GM12878 (cell line): Measurements from ENCODE around the gene MACROD2. TPM values are rescaled to one million over a fixed set of nuclear protein-coding genes. Genes with fewer than 3 reads are reported as not detected.

Experiments used
- ATAC-seq: fragments of 200-7000 bp; cut with Tn5 transposase; 3 replicates; pipeline ENCODE4 v1.9.1; 2020; ENCODE audit warnings: mild to moderate bottlenecking, moderate library complexity
- BruUV-seq: library from RNA; stranded (reverse); fragments of 400-500 nt; replicated peaks from 2 replicates; lab custom pipeline; 2021; lab: Mats Ljungman, UMichigan
- CTCF ChIA-PET: fragments of 300-600 bp; sonication (Branson Sonifier 250); formaldehyde crosslinking; extraction: SDS; loops from one replicate; lab custom pipeline; 2021; ENCODE audit warnings: inconsistent platforms; lab: Yijun Ruan, JAX
- POLR2A ChIA-PET: fragments of 350-600 bp; formaldehyde crosslinking; extraction: SDS; loops from one replicate; lab custom pipeline; 2021; ENCODE audit warnings: inconsistent platforms; lab: Charles Lee
- RAD21 ChIA-PET: fragments of 300-600 bp; sonication (Branson Sonifier 250); formaldehyde crosslinking; loops from one replicate; lab custom pipeline; 2023; ENCODE audit warnings: antibody characterized with exemption; ENCODE audit not compliant: unreplicated experiment; lab: Charles Lee
- SMC1A ChIA-PET: fragments of 300-600 bp; sonication (Branson Sonifier 250); formaldehyde crosslinking; loops from one replicate; lab custom pipeline; 2023; ENCODE audit not compliant: unreplicated experiment, uncharacterized antibody; lab: Charles Lee
- DNase-seq: peaks from one replicate; pipeline ENCODE4 v3.0.0-alpha.2; 2011; ENCODE audit warnings: low read depth, low spot score
- FAIRE-seq: peaks from 3 replicates; lab custom pipeline; 2011; peaks lifted over from hg19 to GRCh38; lab: Jason Lieb, UNC
- H2AFZ ChIP-seq: 2 replicates; pipeline ENCODE4 v1.6.0; 2011; ENCODE audit warnings: low read depth, low read length, control low read depth; ENCODE audit not compliant: control insufficient read depth
- H3K27ac ChIP-seq: 2 replicates; pipeline ENCODE4 v1.5.1; 2011; ENCODE audit warnings: control low read depth; ENCODE audit not compliant: control insufficient read depth, insufficient read depth
- H3K27me3 ChIP-seq, 2 experiments: replicated peaks in 1 of 2; 2 replicates each; pipeline versions ENCODE4 v1.6.0 to v1.6.1; 2011; ENCODE audit warnings: low read length in 1 of 2; ENCODE audit not compliant: control insufficient read depth in 2 of 2, insufficient read depth in 2 of 2
- H3K36me3 ChIP-seq, 2 experiments: 2 replicates each; pipeline ENCODE4 v1.5.1; 2011; ENCODE audit warnings: low read length in 1 of 2; ENCODE audit not compliant: control insufficient read depth in 2 of 2, insufficient read depth in 2 of 2
- H3K4me1 ChIP-seq: 2 replicates; pipeline ENCODE4 v1.6.1; 2011; ENCODE audit warnings: mild to moderate bottlenecking, low read length, moderate library complexity, mixed read lengths; ENCODE audit not compliant: control insufficient read depth, insufficient read depth
- H3K4me2 ChIP-seq: 2 replicates; pipeline ENCODE4 v1.6.0; 2011; ENCODE audit warnings: control low read depth; ENCODE audit not compliant: control insufficient read depth, insufficient read depth
- H3K4me3 ChIP-seq: fragments of 200-600 bp; sonication (generic); 2 replicates; pipeline ENCODE4 v1.5.1; 2016
- H3K79me2 ChIP-seq: 2 replicates; pipeline ENCODE4 v1.6.0; 2011; ENCODE audit warnings: low read length; ENCODE audit not compliant: control insufficient read depth, insufficient read depth
- H3K9ac ChIP-seq: 2 replicates; pipeline ENCODE4 v1.8.0; 2011; ENCODE audit warnings: low read length, control low read depth, mixed read lengths; ENCODE audit not compliant: control insufficient read depth, insufficient read depth
- H3K9me3 ChIP-seq: replicated peaks from 3 replicates; pipeline ENCODE4 v1.5.1; 2011; ENCODE audit warnings: mild to moderate bottlenecking, low read length; ENCODE audit not compliant: control insufficient read depth, insufficient read depth
- H4K20me1 ChIP-seq: 2 replicates; pipeline ENCODE4 v1.6.0; 2011; ENCODE audit not compliant: control insufficient read depth, insufficient read depth
- BHLHE40 ChIP-seq, 2 experiments: fragments of 450-650 bp in 1 of 2; IDR thresholded peaks; 2 replicates each; pipeline ENCODE4 v1.6.1; 2011 to 2017; ENCODE audit warnings: low read depth in 2 of 2, borderline replicate concordance in 1 of 2, improper control_type of control experiment in 1 of 2, low read length in 1 of 2, mild to moderate bottlenecking in 1 of 2
- CREM ChIP-seq: IDR thresholded peaks from 2 replicates; pipeline ENCODE4 v1.6.1; 2014; ENCODE audit warnings: antibody characterized with exemption, low read depth
- IKZF1 ChIP-seq: fragments of 450-650 bp; conservative IDR thresholded peaks from 2 replicates; pipeline ENCODE4 v1.6.1; 2017; ENCODE audit warnings: antibody characterized with exemption, mild to moderate bottlenecking
- MEF2B ChIP-seq: fragments of 450-650 bp; IDR thresholded peaks from 2 replicates; pipeline ENCODE4 v1.6.1; 2018; ENCODE audit warnings: mild to moderate bottlenecking, moderate library complexity; ENCODE audit not compliant: partially characterized antibody, poor library complexity, severe bottlenecking
- MXI1 ChIP-seq: fragments of 150-350 bp; IDR thresholded peaks from 2 replicates; pipeline ENCODE4 v1.6.1; 2011; ENCODE audit warnings: low read depth, mild to moderate bottlenecking, inconsistent platforms, low read length, improper control_type of control experiment
- NFXL1 ChIP-seq: fragments of 450-650 bp; IDR thresholded peaks from 2 replicates; pipeline ENCODE4 v1.6.1; 2017; ENCODE audit warnings: antibody characterized with exemption, mild to moderate bottlenecking, borderline replicate concordance
- PML ChIP-seq: IDR thresholded peaks from 2 replicates; pipeline ENCODE4 v1.6.1; 2012; ENCODE audit warnings: low read length, inconsistent platforms
- ZNF217 ChIP-seq: fragments of 450-650 bp; IDR thresholded peaks from 2 replicates; pipeline ENCODE4 v1.6.1; 2017; ENCODE audit warnings: antibody characterized with exemption, mild to moderate bottlenecking
- ZNF687 ChIP-seq: fragments of 450-650 bp; IDR thresholded peaks from 2 replicates; pipeline ENCODE4 v1.6.1; 2017; ENCODE audit warnings: mild to moderate bottlenecking, moderate library complexity
- WGBS: methylation state at CpG from one replicate; pipeline ENCODE4 v1.1.6; 2016; ENCODE audit warnings: low lambda C conversion rate; ENCODE audit not compliant: insufficient replicate concordance, insufficient coverage; ENCODE audit errors: missing lambda C conversion rate; 5-methylcytosine and 5-hydroxymethylcytosine counted together
- in situ Hi-C: fragments of 300-500 bp; cut with MboI; formaldehyde crosslinking; loops from 9 replicates; pipeline ENCODE4 v1.14.3; 2018; ENCODE audit warnings: mixed read lengths
- intact Hi-C: fragments of 100-400 bp; cut with micrococcal nuclease; formaldehyde crosslinking; loops from one replicate; pipeline ENCODE4 v1.14.2; 2022; ENCODE audit not compliant: unreplicated experiment
- polyA plus RNA-seq, 11 experiments: library from polyadenylated mRNA; depleted of rRNA in 4 of 11; unstranded in 6 of 11; stranded (reverse) in 5 of 11; fragments of >200 nt; fragmentation: Nextera tagmentation in 4 of 11; fragmentation: Illumina TruSeq in 1 of 11; extraction: Ambion mirVana in 4 of 11; extraction: Trizol in 1 of 11; gene quantifications; 1 replicate in 1 of 11; 2 replicates in 10 of 11; pipeline versions ENCODE4 v1.2.1 to v1.2.3, GENCODE V29; 2011 to 2016; ENCODE audit warnings: inconsistent platforms in 2 of 11, missing spikeins in 2 of 11, low read depth in 1 of 11
- total RNA-seq, 4 experiments: library from RNA; depleted of rRNA in 3 of 4; stranded (reverse); fragments of >200 nt in 3 of 4; fragmentation: Illumina TruSeq in 1 of 4; extraction: Trizol in 1 of 4; gene quantifications; 2 replicates each; pipeline versions ENCODE4 v1.2.1 to v1.2.3, GENCODE V29; 2013 to 2021
- TF ChIP-seq, protein P1 (sequence below): fragments of 450-650 bp; IDR thresholded peaks from 2 replicates; pipeline ENCODE4 v1.6.1; 2017; ENCODE audit warnings: borderline replicate concordance
- TF ChIP-seq, protein P2 (sequence below): IDR thresholded peaks from 2 replicates; pipeline ENCODE4 v1.6.1; 2012; ENCODE audit warnings: low read depth, low read length, improper control_type of control experiment

MACROD2 gene
- total and polyA plus RNA-seq, 10 of the 15 experiments (the other 5 are each of a cell fraction or from before 2014, with no cell fraction given), result 1.1 to 21.5 (median 2.2) TPM

DNA sequence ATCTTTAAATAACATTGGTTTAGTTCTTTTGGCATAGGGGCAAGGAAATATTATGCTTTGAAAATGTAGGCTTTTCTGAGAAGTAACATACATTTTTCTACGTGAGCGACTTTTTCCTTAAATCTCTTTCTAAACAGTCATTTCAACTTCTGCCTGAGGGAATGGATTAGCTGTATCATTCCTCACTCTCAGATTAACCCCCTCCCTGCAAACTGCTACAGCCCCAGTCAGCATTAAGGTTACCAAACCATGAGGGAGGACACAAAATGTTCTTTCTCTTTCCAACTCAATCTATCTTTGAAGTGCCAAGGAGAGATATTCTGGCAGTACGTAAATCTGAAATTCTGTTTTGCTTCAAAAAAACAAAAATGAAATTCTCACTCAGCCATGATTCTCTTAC, 573.4 kb downstream of the MACROD2 start:
- ChIA-PET RAD21 (no interaction called here), POLR2A (no interaction called here), CTCF (interaction anchor here (1.7 kb wide), 1 partner anchor 11 kb away, joined by 3 read pairs; no protein-coding TSS in a partner anchor), SMC1A (interaction anchor here (1.1 to 1.3 kb wide), 2 partner anchors 12 to 13 kb away, joined by 3 to 4 read pairs; no protein-coding TSS in a partner anchor)
- no peak overlapping the region for H3K9ac ChIP-seq
- intact Hi-C loops (no loop called here), in situ Hi-C loops (no loop called here)
- FAIRE-seq, result no peak
- H3K79me2 ChIP-seq, result no peaks in the 10 kb centered on the region
- no peak overlapping the region for H3K27ac ChIP-seq
- 17% methylated on average over 3 of the region's 3 CpGs for WGBS
- H3K36me3 ChIP-seq, result no peaks in the 10 kb centered on the region
- no TSS peak for BruUV-seq
- H3K9me3 ChIP-seq, result no peaks in the 10 kb centered on the region
- TF ChIP-seq, protein P1, sequence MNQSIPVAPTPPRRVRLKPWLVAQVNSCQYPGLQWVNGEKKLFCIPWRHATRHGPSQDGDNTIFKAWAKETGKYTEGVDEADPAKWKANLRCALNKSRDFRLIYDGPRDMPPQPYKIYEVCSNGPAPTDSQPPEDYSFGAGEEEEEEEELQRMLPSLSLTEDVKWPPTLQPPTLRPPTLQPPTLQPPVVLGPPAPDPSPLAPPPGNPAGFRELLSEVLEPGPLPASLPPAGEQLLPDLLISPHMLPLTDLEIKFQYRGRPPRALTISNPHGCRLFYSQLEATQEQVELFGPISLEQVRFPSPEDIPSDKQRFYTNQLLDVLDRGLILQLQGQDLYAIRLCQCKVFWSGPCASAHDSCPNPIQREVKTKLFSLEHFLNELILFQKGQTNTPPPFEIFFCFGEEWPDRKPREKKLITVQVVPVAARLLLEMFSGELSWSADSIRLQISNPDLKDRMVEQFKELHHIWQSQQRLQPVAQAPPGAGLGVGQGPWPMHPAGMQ, result no peak
- TF ChIP-seq ZNF217 (no peak), NFXL1 (no peak), BHLHE40 (IDR thresholded peaks at IDR 0.05; ENCODE audit: borderline replicate concordance in 1 of 2, low read depth in 2 of 2, low read length in 1 of 2) (no peak)
- H3K27me3 ChIP-seq, result no peaks in the 10 kb centered on the region
- no peak overlapping the region for H3K4me2 ChIP-seq
- no peaks in the 10 kb centered on the region for H4K20me1 ChIP-seq
- no peaks in the 10 kb centered on the region for H3K4me1 ChIP-seq
- no peak for ATAC-seq
- no peak overlapping the region for H3K4me3 ChIP-seq
- no peak overlapping the region for H2AFZ ChIP-seq
- no peak for DNase-seq

- in situ Hi-C loops (no loop called here), intact Hi-C loops (no loop called here)
- BruUV-seq, result no TSS peak
- POLR2A ChIA-PET, result no interaction called here
- Histone ChIP-seq H3K27me3 (no peaks in the 10 kb centered on the region), H3K79me2 (no peaks in the 10 kb centered on the region), H3K36me3 (no peaks in the 10 kb centered on the region), H3K9me3 (no peaks in the 10 kb centered on the region), H3K4me3 (no peak overlapping the region), H2AFZ (no peak overlapping the region), H3K4me2 (no peak overlapping the region), H3K4me1 (no peaks in the 10 kb centered on the region), H3K9ac (no peak overlapping the region), H4K20me1 (no peaks in the 10 kb centered on the region), H3K27ac (no peak overlapping the region)
- SMC1A ChIA-PET, result interaction anchor here (0.8 to 1.1 kb wide), 2 partner anchors 14 to 204 kb away, joined by 3 to 4 read pairs; no protein-coding TSS in a partner anchor
- no peak for ATAC-seq
- CTCF ChIA-PET, result no interaction called here
- 5% methylated on average over 2 of the region's 2 CpGs for WGBS
- FAIRE-seq, result no peak
- RAD21 ChIA-PET, result no interaction called here
- TF ChIP-seq ZNF687 (no peak), MEF2B (no peak), CREM (no peak), PML (no peak), IKZF1 (no peak), MXI1 (no peak)
- TF ChIP-seq, protein P2, sequence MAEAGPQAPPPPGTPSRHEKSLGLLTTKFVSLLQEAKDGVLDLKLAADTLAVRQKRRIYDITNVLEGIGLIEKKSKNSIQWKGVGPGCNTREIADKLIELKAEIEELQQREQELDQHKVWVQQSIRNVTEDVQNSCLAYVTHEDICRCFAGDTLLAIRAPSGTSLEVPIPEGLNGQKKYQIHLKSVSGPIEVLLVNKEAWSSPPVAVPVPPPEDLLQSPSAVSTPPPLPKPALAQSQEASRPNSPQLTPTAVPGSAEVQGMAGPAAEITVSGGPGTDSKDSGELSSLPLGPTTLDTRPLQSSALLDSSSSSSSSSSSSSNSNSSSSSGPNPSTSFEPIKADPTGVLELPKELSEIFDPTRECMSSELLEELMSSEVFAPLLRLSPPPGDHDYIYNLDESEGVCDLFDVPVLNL, result no peak
- no peak for DNase-seq
Observed at GRCh38 chr20:14569641-14570040, 574.3 kb downstream of the MACROD2 start.
